ENCODE results near the gene KCNQ4. TPM values are rescaled to one million over a fixed set of nuclear protein-coding genes. Genes with fewer than 3 reads are reported as not detected.
A peak's percentile ranks its signal among the peaks of the same experiment; 100 is the strongest.

KCNQ4 gene
- total and polyA plus RNA-seq, 3 donors from 2014 or later, result 1.4 to 2.4 (median 2.3) TPM

GRCh38 chr1:40739455-40740008, 44.1 kb upstream of the KCNQ4 start:
- no peaks in the 10 kb centered on the region for H3K36me3 ChIP-seq (ENCODE audit: low read depth, missing control alignments)
- peaks cover 6% of the 10 kb centered on the region for H3K4me1 ChIP-seq
- intact Hi-C loops (cut with DNase I; ENCODE audit: low total_unique reads), result no loop called here
- no peaks in the 10 kb centered on the region for H3K27me3 ChIP-seq
- TF ChIP-seq POLR2A (IDR thresholded peaks at IDR 0.05), result no peak
- TF ChIP-seq, protein P1, sequence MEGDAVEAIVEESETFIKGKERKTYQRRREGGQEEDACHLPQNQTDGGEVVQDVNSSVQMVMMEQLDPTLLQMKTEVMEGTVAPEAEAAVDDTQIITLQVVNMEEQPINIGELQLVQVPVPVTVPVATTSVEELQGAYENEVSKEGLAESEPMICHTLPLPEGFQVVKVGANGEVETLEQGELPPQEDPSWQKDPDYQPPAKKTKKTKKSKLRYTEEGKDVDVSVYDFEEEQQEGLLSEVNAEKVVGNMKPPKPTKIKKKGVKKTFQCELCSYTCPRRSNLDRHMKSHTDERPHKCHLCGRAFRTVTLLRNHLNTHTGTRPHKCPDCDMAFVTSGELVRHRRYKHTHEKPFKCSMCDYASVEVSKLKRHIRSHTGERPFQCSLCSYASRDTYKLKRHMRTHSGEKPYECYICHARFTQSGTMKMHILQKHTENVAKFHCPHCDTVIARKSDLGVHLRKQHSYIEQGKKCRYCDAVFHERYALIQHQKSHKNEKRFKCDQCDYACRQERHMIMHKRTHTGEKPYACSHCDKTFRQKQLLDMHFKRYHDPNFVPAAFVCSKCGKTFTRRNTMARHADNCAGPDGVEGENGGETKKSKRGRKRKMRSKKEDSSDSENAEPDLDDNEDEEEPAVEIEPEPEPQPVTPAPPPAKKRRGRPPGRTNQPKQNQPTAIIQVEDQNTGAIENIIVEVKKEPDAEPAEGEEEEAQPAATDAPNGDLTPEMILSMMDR (IDR thresholded peaks at IDR 0.05), result no peak
- 97 to 100% methylated on average over 3 of the region's 3 CpGs for WGBS, 2 donors
- peak overlapping the region in 1 of 2 donors; percentile 39 for H3K27ac ChIP-seq
- no peak for DNase-seq
- no peak overlapping the region for H3K4me3 ChIP-seq
- H3K9me3 ChIP-seq, result no peaks in the 10 kb centered on the region

DNA sequence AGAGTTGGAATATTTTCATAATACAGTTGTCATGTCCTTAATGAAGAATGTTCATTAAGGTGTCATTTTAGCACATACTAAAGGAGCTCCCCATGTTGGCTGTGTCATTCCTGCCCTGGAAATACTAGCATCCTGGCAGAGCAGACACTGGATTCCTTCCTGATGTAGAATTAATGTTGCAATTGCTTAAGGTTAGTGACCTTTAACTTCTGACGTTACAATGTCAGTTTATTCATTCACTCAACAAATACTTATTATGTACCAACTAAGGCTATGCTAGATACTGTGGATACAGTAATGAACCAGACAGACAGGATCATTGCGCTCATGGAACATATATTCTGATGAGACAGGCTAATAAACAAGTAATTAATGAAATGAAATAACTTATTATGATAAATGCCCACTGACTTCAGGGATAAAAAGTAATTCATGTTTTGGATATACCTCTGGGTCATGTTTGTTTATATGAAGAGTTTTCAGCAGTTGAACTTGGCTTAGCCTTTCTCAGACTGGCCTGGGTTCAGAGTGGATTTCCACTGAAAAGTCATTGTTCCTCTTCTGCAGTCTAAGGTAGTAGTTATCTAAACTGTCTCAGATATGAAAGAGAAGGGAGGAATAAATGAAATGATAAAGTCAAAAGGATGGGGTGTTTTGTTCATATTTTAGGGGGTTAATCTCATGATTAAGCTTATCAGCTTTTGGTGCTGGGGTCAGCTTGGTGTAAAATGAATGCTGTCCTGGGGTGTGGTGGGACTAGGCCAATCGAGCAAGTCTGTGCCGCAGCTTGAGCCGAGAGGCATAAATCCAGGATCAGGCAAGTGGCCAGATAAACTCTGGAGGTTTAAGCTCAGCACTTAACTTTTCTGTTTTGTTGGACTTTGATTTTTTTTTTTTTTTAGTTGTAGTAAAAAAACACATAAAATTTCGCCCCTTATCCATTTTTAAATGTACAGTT, 43.3 kb upstream of the KCNQ4 start:
- Histone ChIP-seq H3K4me3 (no peak overlapping the region), H3K9me3 (no peaks in the 10 kb centered on the region), H3K4me1 (peaks cover 6% of the 10 kb centered on the region), H3K36me3 (ENCODE audit: low read depth, missing control alignments) (no peaks in the 10 kb centered on the region), H3K27ac (no peak overlapping the region), H3K27me3 (no peaks in the 10 kb centered on the region)
- peak; percentile 44 for DNase-seq
- TF ChIP-seq, protein P1 (IDR thresholded peaks at IDR 0.05), result no peak
- no peak for TF ChIP-seq POLR2A (IDR thresholded peaks at IDR 0.05)
- intact Hi-C loops (cut with DNase I; ENCODE audit: low total_unique reads), result no loop called here
- 50 to 62% methylated on average over 6 of the region's 6 CpGs for WGBS, 2 donors

- intact Hi-C loops (cut with DNase I; ENCODE audit: low total_unique reads), result no loop called here
- TF ChIP-seq, protein P1 (IDR thresholded peaks at IDR 0.05), result no peak
- TF ChIP-seq POLR2A (IDR thresholded peaks at IDR 0.05), result no peak
- Histone ChIP-seq H3K9me3 (no peaks in the 10 kb centered on the region), H3K4me3 (no peak overlapping the region), H3K27me3 (no peaks in the 10 kb centered on the region), H3K27ac (no peak overlapping the region), H3K36me3 (ENCODE audit: low read depth, missing control alignments) (no peaks in the 10 kb centered on the region), H3K4me1 (peaks cover 6% of the 10 kb centered on the region)
- no peak for DNase-seq
- WGBS, 2 donors, result 89% methylated on average over 7 of the region's 7 CpGs
These were observed 42.4 kb upstream of the KCNQ4 start for GRCh38 chr1:40740997-40741736.

- 90 to 92% methylated on average over 3 of the region's 3 CpGs for WGBS, 2 donors
- H3K27ac ChIP-seq, result no peak overlapping the region
- no peak overlapping the region for H3K4me3 ChIP-seq
- no peaks in the 10 kb centered on the region for H3K9me3 ChIP-seq
- H3K27me3 ChIP-seq, result no peaks in the 10 kb centered on the region
- intact Hi-C loops (cut with DNase I; ENCODE audit: low total_unique reads), result no loop called here
- H3K4me1 ChIP-seq, result peaks cover 6% of the 10 kb centered on the region
- TF ChIP-seq, protein P1 (IDR thresholded peaks at IDR 0.05), result no peak
- TF ChIP-seq POLR2A (IDR thresholded peaks at IDR 0.05), result no peak
- no peaks in the 10 kb centered on the region for H3K36me3 ChIP-seq (ENCODE audit: low read depth, missing control alignments)
- DNase-seq, result no peak
These were observed 41.1 kb upstream of the KCNQ4 start for GRCh38 chr1:40742363-40743061.
